Measurements from ENCODE around the gene TSC1. TPM values are rescaled to one million over a fixed set of nuclear protein-coding genes. Genes with fewer than 3 reads are reported as not detected.

The TSC1 gene
- total RNA-seq, 2 experiments from 2014 or later: 23.9 to 28.6 TPM

GRCh38 chr9:132927704-132928103 lies 16.7 kb downstream of the TSC1 start:
- CTCF ChIA-PET: interaction anchor here (0.5 to 1.3 kb wide), 2 partner anchors 9 to 997 kb away, joined by 3 to 4 read pairs; no protein-coding TSS in a partner anchor
- DNase-seq: no peak
- Mint-ChIP-seq H3K36me3 (ENCODE audit: low read depth) (peaks cover 20% of the 10 kb centered on the region), H3K9me3 (ENCODE audit: low read depth) (no peaks in the 10 kb centered on the region), H3K27me3 (no peaks in the 10 kb centered on the region), H3K4me3 (no peak overlapping the region), H3K4me1 (no peaks in the 10 kb centered on the region), H3K27ac (no peak overlapping the region)
- POLR2A ChIA-PET: no interaction called here
- ATAC-seq: no peak
- intact Hi-C loops (cut with DNase I, micrococcal nuclease): no loop called here

- ATAC-seq (no peak), DNase-seq (no peak)
- Mint-ChIP-seq H3K4me1 (no peaks in the 10 kb centered on the region), H3K36me3 (ENCODE audit: low read depth) (peaks cover 48% of the 10 kb centered on the region), H3K4me3 (no peak overlapping the region), H3K9me3 (ENCODE audit: low read depth) (no peaks in the 10 kb centered on the region), H3K27ac (no peak overlapping the region), H3K27me3 (no peaks in the 10 kb centered on the region)
- intact Hi-C loops (cut with DNase I, micrococcal nuclease): no loop called here
- POLR2A ChIA-PET: interaction anchor here (0.7 kb wide), 1 partner anchor 261 kb away, joined by 9 read pairs; no protein-coding TSS in a partner anchor
- CTCF ChIA-PET: no interaction called here
Observed at GRCh38 chr9:132923346-132923902, 21.0 kb downstream of the TSC1 start.

GRCh38 chr9:132919614-132920268 lies 24.7 kb downstream of the TSC1 start:
- no peak for ATAC-seq
- Mint-ChIP-seq H3K36me3 (ENCODE audit: low read depth) (peaks cover 52% of the 10 kb centered on the region), H3K27me3 (no peaks in the 10 kb centered on the region), H3K27ac (no peak overlapping the region), H3K9me3 (ENCODE audit: low read depth) (no peaks in the 10 kb centered on the region), H3K4me1 (no peaks in the 10 kb centered on the region), H3K4me3 (no peak overlapping the region)
- DNase-seq: no peak
- POLR2A ChIA-PET: no interaction called here
- intact Hi-C loops (cut with DNase I, micrococcal nuclease): no loop called here
- CTCF ChIA-PET: interaction anchor here (0.6 to 2.2 kb wide), 6 partner anchors 15 to 242 kb away, joined by 3 to 8 read pairs (median 4); no protein-coding TSS in a partner anchor

- no peaks in the 10 kb centered on the region for H3K9me3 Mint-ChIP-seq (ENCODE audit: low read depth)
- DNase-seq: no peak
- H3K36me3 Mint-ChIP-seq (ENCODE audit: low read depth): peaks cover 43% of the 10 kb centered on the region
- H3K4me3 Mint-ChIP-seq: no peak overlapping the region
- ChIA-PET CTCF (interaction anchor here (0.9 to 2.1 kb wide), 4 partner anchors 10 to 272 kb away, joined by 3 to 10 read pairs (median 6); no protein-coding TSS in a partner anchor), POLR2A (no interaction called here)
- intact Hi-C loops (cut with DNase I, micrococcal nuclease): no loop called here
- H3K27me3 Mint-ChIP-seq: no peaks in the 10 kb centered on the region
- H3K27ac Mint-ChIP-seq: no peak overlapping the region
- no peak for ATAC-seq
- H3K4me1 Mint-ChIP-seq: no peaks in the 10 kb centered on the region
Observed at GRCh38 chr9:132914924-132915323, 29.5 kb downstream of the TSC1 start.

GRCh38 chr9:132912131-132912530 lies 32.3 kb downstream of the TSC1 start:
- intact Hi-C loops (cut with DNase I, micrococcal nuclease): no loop called here
- ATAC-seq (no peak), DNase-seq (no peak)
- peaks cover 13% of the 10 kb centered on the region for H3K4me1 Mint-ChIP-seq
- no peak overlapping the region for H3K27ac Mint-ChIP-seq
- ChIA-PET CTCF (no interaction called here), POLR2A (no interaction called here)
- H3K4me3 Mint-ChIP-seq: no peak overlapping the region
- no peaks in the 10 kb centered on the region for H3K9me3 Mint-ChIP-seq (ENCODE audit: low read depth)
- H3K27me3 Mint-ChIP-seq: no peaks in the 10 kb centered on the region
- peaks cover 25% of the 10 kb centered on the region for H3K36me3 Mint-ChIP-seq (ENCODE audit: low read depth)

GRCh38 chr9:132910376-132910775 lies 34.0 kb downstream of the TSC1 start:
- Mint-ChIP-seq H3K36me3 (ENCODE audit: low read depth) (peaks cover 18% of the 10 kb centered on the region), H3K27me3 (no peaks in the 10 kb centered on the region), H3K4me1 (peaks cover 13% of the 10 kb centered on the region), H3K9me3 (ENCODE audit: low read depth) (no peaks in the 10 kb centered on the region), H3K27ac (no peak overlapping the region), H3K4me3 (no peak overlapping the region)
- DNase-seq (no peak), ATAC-seq (no peak)
- intact Hi-C loops (cut with DNase I, micrococcal nuclease): no loop called here
- POLR2A ChIA-PET: interaction anchor here (0.7 kb wide), 2 partner anchors 12 to 33 kb away, joined by 3 to 5 read pairs; no protein-coding TSS in a partner anchor
- CTCF ChIA-PET: interaction anchor here (1.6 kb wide), 1 partner anchor 8 kb away, joined by 8 read pairs; no protein-coding TSS in a partner anchor

- Mint-ChIP-seq H3K27ac (no peak overlapping the region), H3K4me1 (peaks cover 13% of the 10 kb centered on the region), H3K36me3 (ENCODE audit: low read depth) (peaks cover 15% of the 10 kb centered on the region), H3K9me3 (ENCODE audit: low read depth) (no peaks in the 10 kb centered on the region), H3K27me3 (no peaks in the 10 kb centered on the region), H3K4me3 (no peak overlapping the region)
- CTCF ChIA-PET: interaction anchor here (0.6 to 1.7 kb wide), 4 partner anchors 10 to 80 kb away, joined by 3 to 6 read pairs (median 4); no protein-coding TSS in a partner anchor
- no peak for ATAC-seq
- no peak for DNase-seq
- intact Hi-C loops (cut with DNase I, micrococcal nuclease): no loop called here
- POLR2A ChIA-PET: no interaction called here
Observed at GRCh38 chr9:132909311-132909710, 35.1 kb downstream of the TSC1 start.

GRCh38 chr9:132908635-132909034 lies 35.8 kb downstream of the TSC1 start:
- Mint-ChIP-seq H3K27ac (no peak overlapping the region), H3K4me1 (peaks cover 13% of the 10 kb centered on the region), H3K27me3 (no peaks in the 10 kb centered on the region), H3K4me3 (no peak overlapping the region), H3K36me3 (ENCODE audit: low read depth) (peaks cover 15% of the 10 kb centered on the region), H3K9me3 (ENCODE audit: low read depth) (no peaks in the 10 kb centered on the region)
- ATAC-seq (no peak), DNase-seq (no peak)
- POLR2A ChIA-PET: no interaction called here
- CTCF ChIA-PET: interaction anchor here (0.8 to 1.7 kb wide), 4 partner anchors 9 to 77 kb away, joined by 3 to 6 read pairs (median 5); no protein-coding TSS in a partner anchor
- intact Hi-C loops (cut with DNase I, micrococcal nuclease): no loop called here

- no peaks in the 10 kb centered on the region for H3K27me3 Mint-ChIP-seq
- H3K4me1 Mint-ChIP-seq: peaks cover 21% of the 10 kb centered on the region
- ChIA-PET CTCF (interaction anchor here (1.0 to 2.2 kb wide), 6 partner anchors 10 to 73 kb away, joined by 3 to 10 read pairs (median 6); partner anchors contain the start of gene GFI1B), POLR2A (interaction anchor here (0.7 kb wide), 1 partner anchor 9 kb away, joined by 6 read pairs; no protein-coding TSS in a partner anchor)
- intact Hi-C loops (cut with DNase I, micrococcal nuclease): no loop called here
- no peak for ATAC-seq
- no peaks in the 10 kb centered on the region for H3K9me3 Mint-ChIP-seq (ENCODE audit: low read depth)
- H3K36me3 Mint-ChIP-seq (ENCODE audit: low read depth): peaks cover 14% of the 10 kb centered on the region
- DNase-seq: no peak
- H3K4me3 Mint-ChIP-seq: no peak overlapping the region
- H3K27ac Mint-ChIP-seq: no peak overlapping the region
Observed at GRCh38 chr9:132905726-132906125, 38.7 kb downstream of the TSC1 start.

GRCh38 chr9:132903574-132904492 lies 40.6 kb downstream of the TSC1 start:
- no peak for ATAC-seq
- peaks cover 15% of the 10 kb centered on the region for H3K4me1 Mint-ChIP-seq
- CTCF ChIA-PET: interaction anchor here (0.7 to 2.7 kb wide), 10 partner anchors 8 to 119 kb away, joined by 3 to 14 read pairs (median 6); partner anchors contain the start of gene GFI1B
- POLR2A ChIA-PET: no interaction called here
- no peaks in the 10 kb centered on the region for H3K9me3 Mint-ChIP-seq (ENCODE audit: low read depth)
- no peaks in the 10 kb centered on the region for H3K27me3 Mint-ChIP-seq
- no peak overlapping the region for H3K4me3 Mint-ChIP-seq
- no peak for DNase-seq
- intact Hi-C loops (cut with DNase I, micrococcal nuclease): loop anchor here (2.0 to 5.0 kb wide), 2 partner anchors 55 to 102 kb away; no protein-coding TSS in a partner anchor
- no peak overlapping the region for H3K27ac Mint-ChIP-seq
- H3K36me3 Mint-ChIP-seq (ENCODE audit: low read depth): peaks cover 12% of the 10 kb centered on the region

Measured in activated CD4-positive, alpha-beta T cell treated with anti-CD3 and anti-CD28 coated beads for 36 hours (primary cell).